Stimulated activated CD4-positive, alpha-beta T cell treated with anti-CD3 and anti-CD28 coated beads, Interleukin-1b, Interleukin-23, amount 100 ng/mL, for 48 hours (primary cell): Measurements from ENCODE around the gene CLEC4M.

ENCODE experiments used
- DNase-seq: peaks from one replicate; pipeline ENCODE4 v3.0.0-alpha.2; 2020

The CLEC4M gene

DNA sequence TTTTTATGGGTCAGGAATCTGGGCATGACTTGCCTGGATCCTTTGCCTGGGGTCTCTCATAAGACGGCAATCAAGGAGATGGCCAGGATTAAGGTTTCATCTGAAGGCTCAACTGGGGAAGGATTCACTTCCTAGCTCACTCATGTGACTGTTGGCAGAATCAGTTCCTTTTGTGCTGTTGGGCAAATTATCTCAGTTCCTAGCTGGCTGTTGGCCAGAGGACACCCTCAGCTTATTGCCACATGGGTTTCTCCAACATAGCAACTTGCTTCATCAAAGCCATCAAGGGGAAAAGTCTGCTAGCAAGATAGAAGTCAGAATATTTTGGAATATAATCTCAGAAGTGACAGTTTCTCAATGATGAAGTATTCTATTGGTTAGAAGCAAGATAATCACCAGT, 54.8 kb downstream of the CLEC4M start:
- DNase-seq: no peak

DNA sequence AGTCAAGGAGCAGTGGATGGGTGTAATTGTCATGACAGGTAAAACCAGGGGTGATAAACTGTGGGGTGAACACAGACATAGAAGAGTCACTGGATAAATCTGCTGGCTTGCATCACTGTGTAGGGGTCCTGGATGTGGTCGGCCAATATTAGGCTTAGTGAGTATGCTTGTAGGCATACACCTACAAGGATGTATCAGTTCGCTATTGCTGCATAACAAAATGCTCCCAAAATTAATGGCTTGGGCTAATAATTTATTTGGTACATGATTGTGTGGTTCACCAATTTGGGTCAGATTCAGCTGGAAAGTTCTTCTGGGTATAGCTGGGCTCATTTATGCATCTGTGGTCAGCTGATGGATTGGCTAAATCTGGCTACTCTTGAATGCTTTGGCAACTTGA, 55.8 kb downstream of the CLEC4M start:
- no peak for DNase-seq
